ENCODE results near the gene FXYD7.
"Not testable (repeated sequence)": the region's sequence is repeated elsewhere in the genome, so short reads cannot be mapped to it uniquely, and the experiment has no call there.

FXYD7 gene

GRCh38 chr19:35167251-35168119 is 24.4 kb downstream of the FXYD7 start:
- DNase-seq = no peak

GRCh38 chr19:35168196-35168595 is 25.1 kb downstream of the FXYD7 start:
- DNase-seq = no peak

DNA sequence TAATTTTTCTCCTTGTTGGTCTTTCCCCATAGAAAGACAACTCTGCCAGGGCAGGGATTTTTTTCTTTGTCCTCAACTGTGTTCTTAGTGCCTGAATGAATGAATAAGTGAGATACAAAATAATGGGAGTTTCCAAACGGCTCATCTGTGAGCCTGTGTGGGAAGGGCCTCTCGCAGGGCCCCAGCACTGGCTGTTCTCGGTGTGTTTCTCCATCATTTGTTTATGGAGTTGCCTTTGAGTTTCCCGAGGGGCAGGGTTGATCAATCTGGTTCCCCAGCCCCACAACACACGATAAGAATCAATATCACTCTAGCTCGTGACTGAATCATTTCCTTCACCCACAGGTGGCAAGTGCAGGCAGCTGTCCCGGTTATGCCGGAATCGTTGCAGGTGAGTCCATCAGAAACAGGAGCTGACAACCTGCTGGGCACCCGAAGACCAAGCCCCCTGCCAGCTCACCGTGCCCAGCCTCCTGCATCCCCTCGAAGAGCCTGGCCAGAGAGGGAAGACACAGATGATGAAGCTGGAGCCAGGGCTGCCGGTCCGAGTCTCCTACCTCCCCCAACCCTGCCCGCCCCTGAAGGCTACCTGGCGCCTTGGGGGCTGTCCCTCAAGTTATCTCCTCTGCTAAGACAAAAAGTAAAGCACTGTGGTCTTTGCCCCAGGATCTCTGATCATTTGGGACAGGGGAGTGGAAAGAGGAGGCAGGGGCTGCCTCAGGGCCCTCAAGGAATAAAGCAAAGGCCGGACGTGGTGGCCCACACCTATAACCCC is 26.4 kb downstream of the FXYD7 start:
- no peak for DNase-seq

DNA sequence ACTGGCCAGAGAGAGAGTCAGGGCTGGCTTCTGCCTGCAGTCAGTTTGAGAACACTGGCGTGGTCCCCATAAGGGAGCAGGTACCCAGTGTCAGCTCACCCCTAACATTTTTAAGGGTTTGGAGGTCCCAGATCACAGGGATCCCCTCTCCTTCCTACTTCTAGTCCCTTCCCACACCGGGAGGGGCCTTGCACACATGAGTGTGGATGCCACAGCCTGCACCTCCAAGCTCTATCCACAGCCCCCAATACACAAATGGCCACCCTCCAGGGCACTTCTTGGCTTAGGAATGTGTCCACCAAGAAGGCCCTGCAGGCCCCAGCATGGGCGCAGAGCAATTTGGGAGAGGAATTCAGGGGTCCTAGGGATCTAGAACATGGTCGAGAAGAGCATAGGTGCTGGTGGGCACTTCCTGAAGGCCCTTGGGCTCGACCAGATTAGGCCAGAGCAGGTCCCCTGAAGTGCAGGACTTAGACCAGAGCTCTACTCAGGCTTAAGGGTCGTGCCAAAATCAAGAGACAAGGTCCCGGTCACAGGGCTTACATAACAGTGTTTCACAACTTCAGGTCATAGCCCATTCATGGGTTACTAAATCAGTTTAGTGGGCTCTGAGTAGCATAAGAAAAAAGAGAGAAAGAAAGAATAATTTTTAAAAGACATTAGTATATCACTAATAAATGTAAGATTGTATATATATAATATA is 27.5 kb downstream of the FXYD7 start:
- DNase-seq = no peak

DNA sequence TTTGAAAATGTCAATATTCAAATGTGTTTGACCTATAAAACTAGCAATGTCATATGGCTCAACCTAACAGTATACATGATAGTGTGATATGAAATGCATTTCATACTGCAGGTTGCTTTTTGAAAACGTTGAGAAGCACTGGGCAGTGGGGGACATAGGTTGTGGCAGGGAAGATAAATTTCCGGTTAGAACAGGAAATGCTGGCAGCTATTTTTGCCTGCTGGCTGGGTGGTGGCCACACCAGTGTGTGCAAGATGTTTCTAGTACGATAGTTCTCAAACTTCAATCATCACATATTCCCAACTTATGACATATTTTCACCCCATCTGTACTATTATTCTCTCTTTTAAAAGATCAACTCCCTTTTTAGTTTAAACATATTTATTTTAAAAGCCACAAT is 28.7 kb downstream of the FXYD7 start:
- no peak for DNase-seq

GRCh38 chr19:35174226-35174625 is 31.2 kb downstream of the FXYD7 start:
- DNase-seq = no peak

DNA sequence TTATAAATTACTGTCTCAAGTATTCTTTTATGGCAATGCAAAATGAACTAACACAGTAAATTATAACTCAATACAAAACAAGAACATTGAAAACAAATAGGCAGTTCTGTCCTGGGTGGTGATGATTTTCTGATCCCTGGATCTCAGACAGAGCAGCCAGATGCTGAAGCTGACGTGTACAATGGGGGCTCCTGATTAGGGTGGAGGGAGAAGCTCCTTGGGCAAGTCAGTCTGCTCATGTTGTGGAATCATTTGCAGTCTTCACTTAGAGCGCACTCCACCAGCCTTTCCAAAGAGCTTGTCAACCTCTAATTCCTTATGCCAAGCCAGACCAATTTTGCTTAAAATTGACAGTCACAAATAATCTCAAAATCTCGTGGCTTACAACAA is 33.1 kb downstream of the FXYD7 start:
- DNase-seq = no peak

DNA sequence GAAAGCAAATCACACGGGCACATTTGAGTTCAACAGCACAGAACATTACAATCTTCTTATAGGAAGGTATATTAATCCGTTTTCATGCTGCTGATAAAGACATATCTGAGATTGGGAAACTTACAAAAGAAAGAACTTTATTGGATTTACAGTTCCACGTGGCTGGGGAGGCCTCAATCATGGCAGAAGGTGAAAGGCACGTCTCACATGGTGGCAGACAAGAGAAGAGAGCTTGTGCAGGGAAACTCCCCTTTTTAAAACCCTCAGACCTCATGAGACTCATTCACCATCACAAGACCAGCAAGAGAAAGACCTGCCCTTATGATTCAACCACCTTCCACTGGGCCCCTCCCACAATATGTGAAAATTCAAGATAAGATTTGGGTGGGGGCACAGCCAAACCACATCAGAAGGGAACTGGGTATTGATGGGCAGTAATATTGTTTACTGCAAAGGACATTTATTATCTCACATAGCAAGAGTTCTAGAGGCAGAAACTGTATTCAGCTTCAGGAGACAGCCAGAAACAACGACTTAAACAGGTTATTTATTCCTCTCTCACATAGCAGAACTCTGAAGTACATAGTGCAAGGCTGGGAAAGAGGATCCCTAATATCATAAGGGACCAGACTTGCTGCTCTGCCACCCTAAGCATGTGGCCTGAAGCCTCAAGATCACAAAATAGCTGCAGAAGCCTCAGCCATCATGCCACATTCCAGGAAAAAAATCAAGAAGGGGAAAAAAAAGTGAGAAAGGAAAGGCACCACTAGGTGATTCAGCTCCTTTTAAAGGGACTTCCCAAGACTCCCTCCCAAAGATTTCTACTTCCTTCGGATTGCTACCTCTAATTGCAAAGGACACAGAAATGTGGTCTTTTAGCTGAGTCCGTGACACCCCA is 34.6 kb downstream of the FXYD7 start:
- DNase-seq = no peak

- no peak for DNase-seq
Observed at GRCh38 chr19:35178701-35179100, 35.6 kb downstream of the FXYD7 start.

DNA sequence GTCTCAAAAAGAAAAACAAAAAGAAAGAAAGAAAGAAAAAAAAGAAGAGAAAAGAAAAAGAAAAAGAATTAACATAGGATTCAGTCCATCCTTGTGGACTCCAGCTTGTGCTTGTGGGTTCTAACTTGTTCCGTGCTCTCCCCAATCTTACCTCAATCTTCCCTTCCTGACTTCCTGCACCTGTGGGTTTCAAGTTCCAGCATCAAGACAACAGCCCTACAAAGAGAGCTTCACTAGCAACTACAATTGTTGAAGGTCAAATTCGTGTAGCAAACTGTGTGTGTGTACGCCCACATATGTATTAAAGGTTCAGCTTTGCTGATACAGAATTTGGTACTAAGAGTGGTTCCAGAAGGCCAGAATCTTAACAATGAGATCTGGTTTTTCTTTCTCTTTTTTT is 36.8 kb downstream of the FXYD7 start:
- DNase-seq = no peak

DNA sequence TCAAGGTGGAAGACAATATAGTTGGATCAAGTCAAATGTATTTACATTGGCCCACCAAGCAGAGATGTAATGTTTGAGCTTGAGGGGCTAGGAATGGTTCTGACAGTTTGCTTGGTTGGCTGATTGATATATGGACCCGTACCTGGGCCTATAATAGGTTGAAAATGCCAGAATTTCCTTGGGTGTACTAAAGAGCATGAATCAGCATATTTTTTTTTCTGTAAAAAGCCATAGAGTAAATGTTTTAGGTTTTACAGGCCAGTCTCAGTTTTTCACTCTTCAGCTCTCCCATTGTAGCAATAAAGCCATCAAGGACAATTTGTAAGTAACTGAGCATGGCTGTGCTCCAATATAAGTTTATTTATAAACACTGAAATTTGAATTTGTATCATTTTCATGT is 38.3 kb downstream of the FXYD7 start:
- no peak for DNase-seq

DNA sequence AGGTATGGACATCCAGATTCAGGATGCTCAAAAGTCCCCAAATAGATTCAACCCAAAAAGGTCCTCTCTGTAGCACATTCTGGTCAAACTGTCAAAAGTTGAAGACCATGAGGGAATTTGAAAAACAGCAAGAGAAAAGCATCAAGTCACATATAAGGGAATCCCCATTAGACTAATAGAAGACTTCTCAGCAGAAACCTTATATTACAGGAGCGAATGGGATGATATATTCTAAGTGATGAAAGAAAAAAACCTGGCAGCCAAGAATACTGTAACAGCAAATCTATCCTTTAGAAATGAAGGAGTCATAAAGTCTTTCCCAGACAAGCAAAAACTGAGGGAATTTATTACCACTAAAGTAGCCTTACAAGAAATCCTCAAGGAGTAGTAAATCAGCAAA is 41.2 kb downstream of the FXYD7 start:
- no peak for DNase-seq

- DNase-seq = no peak
Observed at GRCh38 chr19:35184884-35185283, 41.8 kb downstream of the FXYD7 start.

- DNase-seq = no peak
Observed at GRCh38 chr19:35194012-35194984, 51.2 kb downstream of the FXYD7 start.

DNA sequence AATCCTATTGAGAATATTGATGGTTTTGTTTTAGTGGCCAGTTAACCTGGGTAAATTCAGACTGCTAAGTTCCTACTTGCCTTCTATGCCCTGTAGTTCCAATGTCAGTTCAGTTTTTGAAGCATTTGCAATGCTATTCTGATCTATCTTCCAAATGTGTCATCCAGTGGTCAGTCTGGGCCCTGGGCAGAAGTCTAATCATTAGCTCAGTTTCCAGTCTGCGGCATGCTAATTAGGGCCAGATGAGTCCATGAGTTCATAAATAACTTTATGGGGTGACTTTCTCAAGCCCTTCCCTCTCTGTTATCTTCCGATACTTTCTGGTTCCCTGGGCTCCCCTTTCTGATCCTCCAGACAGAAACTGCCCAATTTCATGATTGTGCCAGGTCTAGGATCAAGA is 52.8 kb downstream of the FXYD7 start:
- DNase-seq = no peak

GRCh38 chr19:35196861-35197260 is 53.8 kb downstream of the FXYD7 start:
- not testable (repeated sequence) for DNase-seq

GRCh38 chr19:35199481-35199880 is 56.4 kb downstream of the FXYD7 start:
- no peak for DNase-seq

GRCh38 chr19:35202722-35203688 is 60.0 kb downstream of the FXYD7 start:
- DNase-seq = no peak
